ENCODE measurements around the gene CCDC80.

DNA sequence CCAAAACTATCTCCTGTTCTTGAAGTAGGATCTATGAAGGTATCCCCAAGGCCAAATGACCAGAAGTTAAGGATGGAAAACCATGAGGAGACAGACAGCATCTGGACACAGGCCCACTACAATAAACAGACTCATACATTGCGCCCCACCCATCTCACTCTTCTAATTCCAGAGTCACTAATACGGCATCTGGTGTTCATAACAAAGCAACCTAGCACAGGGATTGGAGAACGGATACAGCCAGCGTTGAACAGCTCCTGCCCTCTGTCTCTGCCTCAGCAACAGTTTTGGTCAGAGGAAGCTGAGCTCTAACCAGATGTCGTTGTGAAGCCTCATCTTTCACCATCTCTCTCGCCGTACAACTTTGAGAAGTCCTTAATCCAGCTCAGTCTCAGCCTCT, 44.5 kb upstream of the CCDC80 start:
- TF ChIP-seq POLR2A (IDR thresholded peaks at IDR 0.05; ENCODE audit: low read depth, low read length), result no peak
- TF ChIP-seq NFE2L2 (IDR thresholded peaks at IDR 0.05; ENCODE audit: low read depth, low read length), result no peak
- TF ChIP-seq MAFK (IDR thresholded peaks at IDR 0.05; ENCODE audit: low read depth, low read length), result peak; percentile 26; the same call in 1 of the 2 replicates
- TF ChIP-seq RFX5 (IDR thresholded peaks at IDR 0.05; ENCODE audit: low read depth, low read length), result peak; percentile 54
- TF ChIP-seq, protein P1, sequence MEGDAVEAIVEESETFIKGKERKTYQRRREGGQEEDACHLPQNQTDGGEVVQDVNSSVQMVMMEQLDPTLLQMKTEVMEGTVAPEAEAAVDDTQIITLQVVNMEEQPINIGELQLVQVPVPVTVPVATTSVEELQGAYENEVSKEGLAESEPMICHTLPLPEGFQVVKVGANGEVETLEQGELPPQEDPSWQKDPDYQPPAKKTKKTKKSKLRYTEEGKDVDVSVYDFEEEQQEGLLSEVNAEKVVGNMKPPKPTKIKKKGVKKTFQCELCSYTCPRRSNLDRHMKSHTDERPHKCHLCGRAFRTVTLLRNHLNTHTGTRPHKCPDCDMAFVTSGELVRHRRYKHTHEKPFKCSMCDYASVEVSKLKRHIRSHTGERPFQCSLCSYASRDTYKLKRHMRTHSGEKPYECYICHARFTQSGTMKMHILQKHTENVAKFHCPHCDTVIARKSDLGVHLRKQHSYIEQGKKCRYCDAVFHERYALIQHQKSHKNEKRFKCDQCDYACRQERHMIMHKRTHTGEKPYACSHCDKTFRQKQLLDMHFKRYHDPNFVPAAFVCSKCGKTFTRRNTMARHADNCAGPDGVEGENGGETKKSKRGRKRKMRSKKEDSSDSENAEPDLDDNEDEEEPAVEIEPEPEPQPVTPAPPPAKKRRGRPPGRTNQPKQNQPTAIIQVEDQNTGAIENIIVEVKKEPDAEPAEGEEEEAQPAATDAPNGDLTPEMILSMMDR (conservative IDR thresholded peaks at IDR 0.05; ENCODE audit: low read depth, low read length), result no peak
- peak; percentile 33; the same call in 1 of the 2 replicates for TF ChIP-seq MXI1 (IDR thresholded peaks at IDR 0.05; ENCODE audit: borderline replicate concordance, low read depth, low read length)
- peak; percentile 2; the same call in 1 of the 2 replicates for TF ChIP-seq SMC3 (IDR thresholded peaks at IDR 0.05; ENCODE audit: low read depth, low read length)
- TF ChIP-seq FOS (IDR thresholded peaks at IDR 0.05; ENCODE audit: low read depth, low read length), result no peak
- TF ChIP-seq CEBPB (IDR thresholded peaks at IDR 0.05; ENCODE audit: low read depth, low read length), result 0 out of 2 replicates have a peak, but pooled peaks have one; percentile 9
- TF ChIP-seq, protein P2, sequence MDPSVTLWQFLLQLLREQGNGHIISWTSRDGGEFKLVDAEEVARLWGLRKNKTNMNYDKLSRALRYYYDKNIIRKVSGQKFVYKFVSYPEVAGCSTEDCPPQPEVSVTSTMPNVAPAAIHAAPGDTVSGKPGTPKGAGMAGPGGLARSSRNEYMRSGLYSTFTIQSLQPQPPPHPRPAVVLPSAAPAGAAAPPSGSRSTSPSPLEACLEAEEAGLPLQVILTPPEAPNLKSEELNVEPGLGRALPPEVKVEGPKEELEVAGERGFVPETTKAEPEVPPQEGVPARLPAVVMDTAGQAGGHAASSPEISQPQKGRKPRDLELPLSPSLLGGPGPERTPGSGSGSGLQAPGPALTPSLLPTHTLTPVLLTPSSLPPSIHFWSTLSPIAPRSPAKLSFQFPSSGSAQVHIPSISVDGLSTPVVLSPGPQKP (IDR thresholded peaks at IDR 0.05; ENCODE audit: borderline replicate concordance, low read depth, low read length), result no peak
- TF ChIP-seq RCOR1 (IDR thresholded peaks at IDR 0.05; ENCODE audit: insufficient replicate concordance, low read length), result no peak
- TF ChIP-seq RAD21 (IDR thresholded peaks at IDR 0.05; ENCODE audit: low read length), result peak; percentile 8; the same call in 1 of the 2 replicates

Measured in IMR-90 (cell line).